Amygdala (tissue), 56 donors: ENCODE measurements around the gene TNRC6C.

Experiments used
- DNase-seq, 56 donors: peaks; one replicate each; lab custom pipeline; 2025; lab: John Stamatoyannopoulos, UW

TNRC6C gene

GRCh38 chr17:78007647-78008046, 49.1 kb downstream of the TNRC6C start:
- DNase-seq, result no peak

GRCh38 chr17:78010759-78011158, 52.3 kb downstream of the TNRC6C start:
- DNase-seq, result no peak

- no peak for DNase-seq
These were observed 53.9 kb downstream of the TNRC6C start for GRCh38 chr17:78012428-78012827.

- DNase-seq, result peak in 21 of 56 donors; percentile 7 to 88 (median 25)
These were observed 55.4 kb downstream of the TNRC6C start for GRCh38 chr17:78013683-78014467.

- no peak for DNase-seq
These were observed 56.1 kb downstream of the TNRC6C start for GRCh38 chr17:78014646-78015045.

GRCh38 chr17:78016852-78017251, 58.3 kb downstream of the TNRC6C start:
- DNase-seq, result no peak

GRCh38 chr17:78019367-78019975, 61.0 kb downstream of the TNRC6C start:
- DNase-seq, result no peak

GRCh38 chr17:78019976-78020716, 61.6 kb downstream of the TNRC6C start:
- DNase-seq, result no peak

GRCh38 chr17:78020717-78021108, 62.2 kb downstream of the TNRC6C start:
- DNase-seq, result no peak

- no peak for DNase-seq
These were observed 63.9 kb downstream of the TNRC6C start for GRCh38 chr17:78022425-78022824.

GRCh38 chr17:78023042-78023441, 64.5 kb downstream of the TNRC6C start:
- DNase-seq, result no peak

GRCh38 chr17:78026381-78026780, 67.9 kb downstream of the TNRC6C start:
- no peak for DNase-seq

GRCh38 chr17:78027121-78027520, 68.6 kb downstream of the TNRC6C start:
- DNase-seq, result no peak

- no peak for DNase-seq
These were observed 71.2 kb downstream of the TNRC6C start for GRCh38 chr17:78029697-78030096.

- no peak for DNase-seq
These were observed 72.9 kb downstream of the TNRC6C start for GRCh38 chr17:78031435-78031834.

- no peak for DNase-seq
These were observed 73.7 kb downstream of the TNRC6C start for GRCh38 chr17:78032166-78032565.

- no peak for DNase-seq
These were observed 76.1 kb downstream of the TNRC6C start for GRCh38 chr17:78034429-78035091.

GRCh38 chr17:78037280-78037679, 78.8 kb downstream of the TNRC6C start:
- DNase-seq, result no peak

GRCh38 chr17:78038748-78039288, 80.3 kb downstream of the TNRC6C start:
- DNase-seq, result no peak

- DNase-seq, result peak in 5 of 56 donors; percentile 14 to 17 (median 16)
These were observed 81.1 kb downstream of the TNRC6C start for GRCh38 chr17:78039581-78039980.
